HG03060 (cell line): Measurements from ENCODE around the gene RAD51B.

Source experiments
- ATAC-seq: cut with Tn5 transposase; IDR thresholded peaks from one replicate; pipeline ENCODE4 v1.9.1; 2021; ENCODE audit warnings: low read depth, moderate number of reproducible peaks; ENCODE audit not compliant: unreplicated experiment

Gene RAD51B

DNA sequence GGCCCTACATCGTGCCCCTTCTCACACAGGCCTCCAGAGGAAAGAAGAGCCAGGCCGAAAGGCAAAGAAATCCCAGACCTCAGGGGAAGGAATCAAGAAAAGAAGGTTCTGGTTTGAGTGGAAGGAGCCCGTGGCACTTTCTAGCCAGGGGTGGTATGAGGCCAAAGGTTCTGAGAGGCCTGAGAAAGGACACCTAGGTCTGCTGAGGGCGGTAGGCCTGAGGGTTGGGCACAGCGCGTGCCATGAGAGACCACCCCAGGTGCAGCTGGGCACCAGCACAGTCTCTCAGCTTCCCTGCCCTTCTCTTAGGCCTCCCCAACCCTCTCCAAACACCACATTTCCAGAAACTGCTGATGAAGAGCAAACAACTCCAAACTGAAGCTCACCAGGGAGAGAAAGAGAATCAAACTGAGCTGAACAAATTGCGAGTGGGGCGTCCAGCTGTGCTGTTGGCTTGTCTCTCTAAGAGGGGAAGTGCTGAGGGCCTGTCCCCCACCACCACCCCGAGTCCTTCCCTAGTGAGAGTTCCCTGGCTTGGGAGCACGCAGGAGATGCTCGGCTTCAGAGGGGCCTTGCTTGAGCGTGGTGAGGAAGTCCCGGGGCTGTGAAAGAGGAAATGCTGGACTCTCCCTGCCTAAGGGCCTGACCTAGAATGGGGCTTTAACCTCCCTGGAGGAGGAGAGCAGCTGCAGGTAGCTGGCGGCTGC, 788.4 kb downstream of the RAD51B start:
- no peak for ATAC-seq

DNA sequence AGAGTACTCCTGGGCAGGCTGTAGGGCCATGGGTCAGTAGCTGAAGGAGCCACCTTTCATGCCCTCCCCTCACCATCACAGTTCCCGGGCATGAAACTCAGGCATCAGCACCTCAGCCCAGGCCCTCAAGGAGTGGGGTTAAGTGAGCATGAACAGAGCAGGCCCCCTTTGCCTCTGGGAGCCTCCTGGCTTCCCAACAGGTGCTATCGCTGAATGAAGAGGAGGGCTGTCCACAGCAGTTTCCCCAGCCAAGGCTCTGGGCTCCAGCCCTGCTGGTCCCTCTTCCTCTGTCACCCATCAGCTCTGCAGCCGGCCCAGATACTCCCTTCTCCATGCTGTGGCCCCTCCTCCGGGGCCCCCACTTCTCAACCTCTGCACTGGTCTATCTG, 789.0 kb downstream of the RAD51B start:
- ATAC-seq = no peak

DNA sequence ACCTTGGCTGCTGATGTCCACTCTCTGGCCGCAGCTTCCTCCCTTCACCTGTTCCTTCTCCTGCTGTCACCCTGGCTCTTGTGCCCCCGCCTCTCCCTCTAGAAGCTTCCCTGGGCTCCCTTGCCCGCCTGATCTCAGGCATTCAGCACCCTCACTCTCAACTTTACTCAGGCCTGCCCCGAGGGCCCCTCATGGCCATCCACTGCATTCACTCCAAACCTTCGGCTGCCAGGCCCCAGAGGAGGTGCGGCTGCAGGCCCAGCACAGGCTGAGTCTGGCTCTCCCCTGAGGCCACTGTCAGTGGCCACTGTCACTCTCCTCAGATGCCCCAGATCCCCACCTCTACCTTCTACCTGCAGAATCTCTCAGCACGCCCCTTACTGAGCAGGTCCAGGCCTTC, 789.4 kb downstream of the RAD51B start:
- no peak for ATAC-seq

- no peak for ATAC-seq
Measured at GRCh38 chr14:68610251-68610793, 790.7 kb downstream of the RAD51B start.

- no peak for ATAC-seq
Measured at GRCh38 chr14:68611599-68611998, 792.0 kb downstream of the RAD51B start.

GRCh38 chr14:68612049-68612448, 792.5 kb downstream of the RAD51B start:
- ATAC-seq = no peak

DNA sequence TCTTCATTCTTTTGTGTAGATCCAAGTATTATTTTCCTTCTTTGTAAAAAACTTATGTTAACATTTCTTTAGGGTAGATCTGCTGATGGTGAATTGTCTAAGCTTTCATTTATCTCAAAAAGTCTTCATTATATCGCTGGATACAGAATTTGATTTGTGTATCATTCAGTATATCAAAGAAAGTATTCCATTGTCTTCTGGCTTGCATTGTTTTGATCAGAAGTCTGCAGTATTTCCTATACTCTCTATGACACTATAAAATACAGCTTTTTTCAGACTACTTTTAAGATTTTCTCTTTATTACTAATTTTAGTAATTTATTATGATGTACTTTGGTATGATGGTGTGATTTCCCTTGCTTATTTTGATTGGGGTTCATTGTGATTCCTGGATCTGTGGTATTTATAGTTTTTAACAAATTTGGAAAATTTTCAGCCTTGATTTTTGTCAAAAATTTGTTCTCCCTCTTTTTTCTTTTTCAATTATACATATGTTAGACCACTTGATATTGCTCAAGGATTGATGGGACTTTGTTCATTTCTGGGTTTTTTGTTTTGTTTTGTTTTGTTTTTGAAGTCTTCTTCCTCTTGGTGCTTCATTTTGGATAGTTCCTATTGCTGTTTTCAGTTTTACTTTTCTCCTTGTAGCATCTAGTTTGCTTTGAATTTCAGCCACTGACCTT, 796.8 kb downstream of the RAD51B start:
- no peak for ATAC-seq

DNA sequence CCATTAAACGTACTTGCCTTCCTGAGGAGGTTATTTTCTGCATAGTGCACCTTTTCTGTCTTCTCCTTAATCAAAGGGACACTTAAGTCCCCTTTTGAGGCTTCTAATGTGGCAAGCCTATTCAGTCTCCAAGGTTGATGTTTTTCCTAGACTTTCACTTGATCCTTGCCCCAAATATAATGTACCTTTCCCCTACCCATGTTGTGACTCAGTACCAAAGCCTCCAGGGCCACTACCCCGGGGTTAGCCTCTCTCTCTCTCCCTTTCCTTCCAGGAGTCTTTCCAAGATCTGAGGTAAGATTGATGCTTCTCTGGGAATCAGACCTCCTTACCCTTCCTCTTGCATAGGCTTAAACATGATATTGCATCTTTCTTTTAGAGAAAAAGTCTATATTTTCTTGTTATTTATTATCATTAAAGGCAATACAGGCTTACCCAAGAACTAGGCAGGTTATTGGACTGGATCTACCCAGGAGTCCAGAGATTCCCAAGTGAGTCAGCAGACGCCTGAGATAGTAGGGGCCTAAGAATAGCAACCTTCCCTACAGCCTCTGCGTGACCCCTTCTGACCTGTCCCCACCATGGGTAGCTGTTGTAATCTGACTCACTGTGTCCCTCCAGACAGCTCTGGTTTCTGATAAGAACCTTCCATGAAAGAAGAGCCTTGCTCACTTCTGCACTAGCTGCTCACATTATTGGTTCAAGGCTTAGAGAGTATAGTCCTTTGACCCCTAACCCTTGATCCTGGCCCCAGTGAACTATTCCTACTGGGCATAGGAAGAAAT, 800.4 kb downstream of the RAD51B start:
- ATAC-seq = no peak

GRCh38 chr14:68621400-68622365, 802.1 kb downstream of the RAD51B start:
- no peak for ATAC-seq

DNA sequence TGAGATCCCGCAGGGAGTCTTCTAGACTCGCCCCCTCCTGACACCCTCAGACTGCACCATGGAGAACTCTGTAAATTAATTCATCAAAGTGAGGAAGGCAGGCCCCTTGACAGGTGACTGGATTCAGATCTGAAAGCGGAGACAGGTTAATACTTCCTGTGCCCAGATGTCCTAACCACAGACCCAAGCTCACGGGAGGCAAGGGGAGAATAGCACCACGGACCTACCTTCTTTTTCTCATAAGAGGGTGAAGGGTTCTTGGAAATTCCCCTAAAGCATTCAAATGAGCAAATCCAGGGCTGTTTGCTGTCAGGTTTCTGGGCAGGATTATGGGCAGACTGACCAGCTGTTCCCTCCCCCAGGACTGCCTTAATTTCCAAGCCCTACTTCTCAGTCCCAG, 803.3 kb downstream of the RAD51B start:
- no peak for ATAC-seq

GRCh38 chr14:68623307-68623706, 803.7 kb downstream of the RAD51B start:
- ATAC-seq = no peak

- no peak for ATAC-seq
Measured at GRCh38 chr14:68623826-68624225, 804.2 kb downstream of the RAD51B start.

DNA sequence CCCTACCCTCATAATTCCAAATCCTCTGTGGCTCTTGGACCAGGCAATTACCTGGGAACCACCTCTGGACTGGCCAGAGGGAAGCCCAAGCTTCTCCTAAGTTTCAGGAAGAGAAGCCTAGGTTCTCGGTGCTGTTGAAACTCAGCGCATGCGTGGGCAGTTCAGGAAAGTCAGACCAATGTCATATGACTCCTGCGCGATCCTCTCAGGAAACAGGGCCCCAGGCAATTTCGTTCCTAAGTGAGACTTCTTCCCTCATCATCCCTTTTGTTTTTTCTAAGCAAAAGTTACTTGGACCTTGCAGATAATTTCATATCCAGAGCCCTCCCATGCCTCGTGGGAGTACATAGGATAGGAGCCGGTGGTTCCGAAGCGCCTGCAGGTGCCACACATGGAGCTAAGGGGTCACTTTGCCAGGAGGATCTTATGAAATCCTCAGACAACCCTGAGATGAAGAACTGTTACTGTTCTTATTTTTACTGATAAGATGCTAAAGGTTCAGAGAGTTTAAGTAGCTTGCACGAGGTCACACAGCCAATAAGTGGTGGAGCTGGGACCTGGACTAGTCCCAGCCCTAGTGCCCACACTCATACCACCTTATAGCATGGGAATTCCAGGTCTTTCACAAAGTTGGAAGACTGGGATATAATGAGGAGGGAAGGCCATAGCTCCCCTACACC, 805.1 kb downstream of the RAD51B start:
- ATAC-seq = no peak

DNA sequence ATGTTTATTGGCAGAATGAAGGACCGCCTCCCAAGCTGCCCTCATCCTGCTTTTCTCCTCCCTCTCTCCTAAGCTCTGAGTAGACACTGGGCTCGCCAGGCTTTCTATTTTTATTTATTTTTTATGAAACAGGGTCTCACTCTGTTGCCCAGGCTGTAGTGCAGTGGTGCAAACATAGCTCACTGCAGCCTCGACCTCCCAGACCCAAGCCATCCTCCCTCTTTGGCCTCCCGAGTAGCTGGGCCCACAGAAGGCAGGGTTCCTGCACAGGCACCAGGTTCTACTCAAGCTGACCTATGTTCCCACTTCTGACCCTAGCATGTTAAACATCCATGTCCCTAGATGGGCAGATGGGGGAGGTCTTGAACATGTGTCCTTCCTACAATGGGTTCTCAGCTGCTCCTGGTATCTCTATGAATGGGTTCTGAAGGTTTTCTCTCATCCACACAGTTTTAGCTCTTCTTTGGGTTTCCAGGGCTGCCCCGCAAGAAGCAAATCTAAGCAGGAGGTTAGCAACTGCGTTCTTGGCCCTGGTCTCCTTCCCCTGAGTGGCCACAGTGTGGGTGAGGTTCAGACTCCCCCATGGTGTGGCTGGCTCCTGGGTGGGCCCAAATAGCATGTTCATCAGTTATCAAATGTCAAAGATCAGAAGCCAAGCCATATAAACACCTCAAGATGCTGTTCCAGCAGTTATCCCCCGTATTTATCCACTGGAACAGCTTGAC, 805.9 kb downstream of the RAD51B start:
- ATAC-seq = no peak

DNA sequence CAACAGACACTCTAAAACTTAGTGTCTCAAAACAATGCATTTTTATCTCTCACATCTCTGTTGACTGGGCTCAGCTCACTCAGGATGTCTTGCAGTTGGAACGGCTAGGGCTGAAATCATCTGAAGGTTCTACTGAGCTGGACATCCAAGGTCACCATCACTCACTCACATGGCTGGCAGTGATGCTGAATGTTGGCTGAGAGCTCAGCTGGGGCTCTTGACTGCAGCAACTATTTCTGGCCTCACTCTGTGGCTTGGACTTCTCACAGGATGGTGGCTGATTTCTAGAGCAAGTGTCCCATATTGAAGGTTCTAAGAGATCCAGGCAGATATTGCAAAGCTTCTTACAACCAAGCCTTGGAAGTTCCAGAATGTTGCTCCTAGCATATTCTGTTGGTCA, 806.8 kb downstream of the RAD51B start:
- ATAC-seq = no peak

DNA sequence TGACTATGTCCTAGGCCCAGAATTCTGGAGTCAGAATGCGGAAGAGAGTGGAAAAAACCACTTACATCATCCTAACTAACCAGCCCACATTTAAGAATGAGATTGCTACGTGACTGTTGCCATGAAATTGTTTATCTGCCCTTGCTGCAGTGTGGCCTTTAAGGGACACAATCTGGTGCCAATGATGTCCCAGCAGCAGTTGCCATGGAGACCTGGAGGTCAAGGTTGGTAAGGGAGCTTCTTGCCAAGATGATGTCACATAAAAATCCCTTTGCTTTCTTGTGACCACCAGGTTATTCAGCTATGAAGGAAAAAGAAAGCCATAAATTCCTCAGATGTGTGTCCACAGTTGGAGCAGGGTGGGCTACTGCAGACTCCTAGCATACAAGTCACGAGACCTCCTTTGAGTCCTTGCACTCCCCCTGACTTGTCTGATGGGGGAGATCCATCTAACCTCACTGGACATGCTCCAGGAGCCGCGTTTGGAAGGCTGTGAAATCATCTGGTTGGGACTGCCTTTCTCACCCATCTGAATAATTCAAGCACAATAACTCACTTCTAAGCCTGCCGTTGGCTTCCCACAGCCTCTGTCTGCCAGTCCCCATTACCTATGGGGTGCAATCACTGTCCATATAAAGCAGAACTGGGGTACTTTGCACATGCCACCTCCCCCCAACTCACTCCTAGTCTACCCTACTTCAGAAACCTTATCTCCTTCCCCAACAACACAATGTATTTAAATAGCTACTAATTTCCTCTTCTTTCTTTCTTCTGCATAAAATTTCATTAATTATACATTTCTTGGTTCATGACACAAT, 807.7 kb downstream of the RAD51B start:
- no peak for ATAC-seq

DNA sequence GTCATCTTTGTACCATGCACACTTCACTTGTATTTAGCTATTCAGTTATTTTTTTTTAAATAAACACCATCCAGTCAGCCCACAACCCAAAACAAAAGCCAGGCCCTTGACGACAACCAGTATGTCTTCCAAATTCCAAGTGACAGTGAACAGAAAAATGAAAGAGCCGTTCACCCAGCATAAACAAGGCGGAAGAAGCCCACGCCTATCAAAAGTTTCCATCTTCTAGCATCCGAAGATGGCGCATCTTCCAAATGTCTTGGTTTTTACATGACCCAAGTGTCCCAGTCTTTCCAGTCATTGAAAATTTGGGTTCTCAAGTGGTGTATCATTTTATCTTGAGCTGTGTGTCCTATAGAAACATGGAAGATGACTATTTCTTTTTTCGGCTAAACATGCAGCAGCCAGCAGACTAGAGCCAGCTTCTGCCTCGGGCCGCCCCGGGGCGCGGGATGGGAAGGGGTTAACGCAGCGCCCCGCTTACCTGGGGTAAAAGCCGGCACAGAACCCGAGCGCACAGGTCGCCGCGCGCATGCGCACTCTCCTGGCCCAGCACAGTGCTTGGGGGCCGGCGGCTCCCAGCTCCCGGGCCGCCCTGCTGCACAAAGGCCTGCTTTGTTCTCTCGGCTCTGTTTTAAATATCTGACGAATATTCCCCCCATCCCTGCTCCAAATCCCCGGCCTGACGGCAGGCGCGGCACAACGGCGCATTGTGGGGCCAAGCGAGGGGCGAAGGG, 808.5 kb downstream of the RAD51B start:
- ATAC-seq = no peak
